A549 (cell line): Measurements from ENCODE around the gene PTPRG. TPM values are rescaled to one million over a fixed set of nuclear protein-coding genes. Genes with fewer than 3 reads are reported as not detected.

Source experiments
- ATAC-seq, 2 experiments: fragments of 200-7000 bp in 1 of 2; fragments of >200 bp in 1 of 2; cut with Nextera tagmentation in 1 of 2; cut with Tn5 transposase in 1 of 2; 3 replicates each; pipeline versions ENCODE4 v1.8.0 to v1.9.1; 2018 to 2020; ENCODE audit warnings: mild to moderate bottlenecking in 1 of 2, moderate library complexity in 1 of 2
- CTCF ChIA-PET: fragments of 300-600 bp; sonication (Branson Sonifier 250); formaldehyde crosslinking; extraction: SDS; loops from one replicate; lab custom pipeline; 2021; ENCODE audit warnings: antibody characterized with exemption, inconsistent platforms; lab: Yijun Ruan, JAX
- POLR2A ChIA-PET: fragments of 350-600 bp; formaldehyde crosslinking; extraction: SDS; loops from one replicate; lab custom pipeline; 2021; ENCODE audit warnings: antibody characterized with exemption, inconsistent platforms; lab: Yijun Ruan, JAX
- DNase-seq, 2 experiments: peaks; one replicate each; pipeline versions ENCODE4 v3.0.0 to v3.0.0-alpha.2; 2011 to 2016; ENCODE audit warnings: low read depth in 1 of 2, low spot score in 1 of 2
- FAIRE-seq: peaks from 2 replicates; lab custom pipeline; 2011; peaks lifted over from hg19 to GRCh38; lab: Jason Lieb, UNC
- H3K27ac ChIP-seq, 2 experiments: fragments of >200 bp; sonication (Bioruptor Twin); formaldehyde crosslinking; 3 replicates each; pipeline ENCODE4 v1.5.1; 2016 to 2017
- H3K4me1 ChIP-seq: fragments of >200 bp; sonication (Bioruptor Twin); formaldehyde crosslinking; 3 replicates; pipeline ENCODE4 v1.6.1; 2016
- H3K4me2 ChIP-seq: fragments of >200 bp; sonication (Bioruptor Twin); formaldehyde crosslinking; 3 replicates; pipeline ENCODE4 v1.6.1; 2016
- H3K4me3 ChIP-seq: fragments of >200 bp; sonication (Bioruptor Twin); formaldehyde crosslinking; 3 replicates; pipeline ENCODE4 v1.5.1; 2016
- H3K9me3 ChIP-seq: fragments of >200 bp; sonication (Bioruptor Twin); formaldehyde crosslinking; 3 replicates; pipeline ENCODE4 v1.6.1; 2016
- BCL3 ChIP-seq: fragments of >200 bp; sonication (Bioruptor Twin); formaldehyde crosslinking; IDR thresholded peaks from 3 replicates; pipeline ENCODE4 v1.6.1; 2016
- CBX2 ChIP-seq: fragments of 200-600 bp; sonication (generic); IDR thresholded peaks from 2 replicates; pipeline ENCODE4 v1.6.1; 2016; ENCODE audit warnings: low read depth, mild to moderate bottlenecking, borderline replicate concordance
- CBX8 ChIP-seq: fragments of 200-600 bp; sonication (generic); IDR thresholded peaks from 2 replicates; pipeline ENCODE4 v1.6.1; 2016
- CEBPB ChIP-seq, 2 experiments: fragments of >200 bp in 1 of 2; sonication (Bioruptor Twin) in 1 of 2; formaldehyde crosslinking in 1 of 2; IDR thresholded peaks; 2 replicates each; pipeline ENCODE4 v1.6.1; 2012 to 2016
- EHF ChIP-seq: fragments of 250-450 bp; sonication (Bioruptor Pico); IDR thresholded peaks from 2 replicates; pipeline ENCODE4 v1.5.0; 2020; ENCODE audit warnings: mild to moderate bottlenecking
- ELK1 ChIP-seq: fragments of 150-350 bp; IDR thresholded peaks from 2 replicates; pipeline ENCODE4 v1.6.1; 2014; ENCODE audit warnings: low read depth, mild to moderate bottlenecking, low read length
- EP300 ChIP-seq, 2 experiments: fragments of >200 bp; sonication (Bioruptor Twin); formaldehyde crosslinking; IDR thresholded peaks; 2 replicates in 1 of 2; 3 replicates in 1 of 2; pipeline ENCODE4 v1.6.1; 2016 to 2017
- FOSB ChIP-seq: fragments of 250-450 bp; sonication (Bioruptor Pico); IDR thresholded peaks from 2 replicates; pipeline ENCODE4 v1.5.0; 2020; ENCODE audit warnings: mild to moderate bottlenecking, moderate library complexity
- HDAC2 ChIP-seq: fragments of 200-600 bp; sonication (generic); IDR thresholded peaks from 2 replicates; pipeline ENCODE4 v1.6.1; 2016
- HES2 ChIP-seq: fragments of >200 bp; sonication (Bioruptor Twin); formaldehyde crosslinking; IDR thresholded peaks from 2 replicates; pipeline ENCODE4 v1.6.1; 2016
- HOXA7 ChIP-seq: fragments of 250-450 bp; sonication (Bioruptor Pico); IDR thresholded peaks from 2 replicates; pipeline ENCODE4 v1.5.0; 2020; ENCODE audit warnings: mild to moderate bottlenecking, moderate library complexity
- HOXB13 ChIP-seq: fragments of 250-450 bp; sonication (Bioruptor Pico); IDR thresholded peaks from 2 replicates; pipeline ENCODE4 v1.5.0; 2020; ENCODE audit warnings: low read depth, mild to moderate bottlenecking, moderate library complexity
- HOXB5 ChIP-seq: fragments of 250-450 bp; sonication (Bioruptor Pico); IDR thresholded peaks from 2 replicates; pipeline ENCODE4 v1.5.0; 2020; ENCODE audit warnings: mild to moderate bottlenecking, moderate library complexity
- JUNB ChIP-seq: fragments of >200 bp; sonication (Bioruptor Twin); formaldehyde crosslinking; IDR thresholded peaks from 2 replicates; pipeline ENCODE4 v1.6.1; 2016
- KDM1A ChIP-seq: fragments of 200-600 bp; sonication (generic); IDR thresholded peaks from 2 replicates; pipeline ENCODE4 v1.6.1; 2016; ENCODE audit warnings: low read depth, mild to moderate bottlenecking
- KDM5A ChIP-seq: fragments of 200-600 bp; sonication (generic); IDR thresholded peaks from 2 replicates; pipeline ENCODE4 v1.6.1; 2016; ENCODE audit warnings: antibody characterized with exemption, mild to moderate bottlenecking
- MAFK ChIP-seq: fragments of 450-650 bp; IDR thresholded peaks from 2 replicates; pipeline ENCODE4 v1.6.1; 2014; ENCODE audit not compliant: partially characterized antibody
- MAX ChIP-seq: IDR thresholded peaks from 2 replicates; pipeline ENCODE4 v1.6.1; 2012
- NFE2L2 ChIP-seq: fragments of 150-350 bp; conservative IDR thresholded peaks from 2 replicates; pipeline ENCODE4 v1.6.1; 2014; ENCODE audit warnings: low read length
- RAD21 ChIP-seq, 2 experiments: fragments of >200 bp in 1 of 2; sonication (Bioruptor Twin) in 1 of 2; formaldehyde crosslinking in 1 of 2; IDR thresholded peaks in 1 of 2; conservative IDR thresholded peaks in 1 of 2; 2 replicates in 1 of 2; 3 replicates in 1 of 2; pipeline ENCODE4 v1.6.1; 2012 to 2018; ENCODE audit warnings: inconsistent platforms in 1 of 2
- RFX5 ChIP-seq: fragments of 450-650 bp; IDR thresholded peaks from 2 replicates; pipeline ENCODE4 v1.7.1; 2014; ENCODE audit warnings: antibody characterized with exemption, mild to moderate bottlenecking, moderate library complexity
- SMC3 ChIP-seq: fragments of >200 bp; sonication (Bioruptor Twin); formaldehyde crosslinking; IDR thresholded peaks from 3 replicates; pipeline ENCODE4 v1.6.1; 2018; ENCODE audit warnings: inconsistent platforms
- TFCP2L1 ChIP-seq: fragments of 250-450 bp; sonication (Bioruptor Pico); IDR thresholded peaks from 2 replicates; pipeline ENCODE4 v1.5.0; 2021; ENCODE audit warnings: mild to moderate bottlenecking
- TP53 ChIP-seq: fragments of 250-450 bp; sonication (Bioruptor Pico); IDR thresholded peaks from 2 replicates; pipeline ENCODE4 v1.5.0; 2021; ENCODE audit warnings: mild to moderate bottlenecking, moderate library complexity
- WGBS: methylation state at CpG from one replicate; pipeline ENCODE4 v1.1.6; 2017; ENCODE audit errors: missing lambda C conversion rate; 5-methylcytosine and 5-hydroxymethylcytosine counted together
- polyA plus RNA-seq, 4 experiments: library from polyadenylated mRNA; depleted of rRNA in 3 of 4; stranded (reverse); fragments of >200 nt; fragmentation: RNase III in 1 of 4; extraction: RNeasy Plus Mini Kit Qiagen cat#74134 plus additional on column Dnase treatment in 1 of 4; gene quantifications; 2 replicates in 3 of 4; 3 replicates in 1 of 4; pipeline ENCODE4 v1.2.3, GENCODE V29; 2011 to 2017
- TF ChIP-seq, protein P1 (sequence below): fragments of 450-650 bp; IDR thresholded peaks from 2 replicates; pipeline ENCODE4 v1.6.1; 2014; ENCODE audit warnings: antibody characterized with exemption

PTPRG gene
- polyA plus RNA-seq, 2 of the 4 experiments (the other 2 are of a cell fraction): 4.5 to 4.8 TPM

- no peak for DNase-seq
- Histone ChIP-seq H3K4me2 (no peak overlapping the region), H3K4me1 (no peaks in the 10 kb centered on the region), H3K4me3 (no peak overlapping the region), H3K9me3 (no peaks in the 10 kb centered on the region), H3K27ac (no peak overlapping the region)
- POLR2A ChIA-PET: no interaction called here
- TF ChIP-seq EP300 (IDR thresholded peaks at IDR 0.05) (no peak), MAFK (no peak), HOXA7 (CRISPR knock-in tag) (no peak), TFCP2L1 (CRISPR knock-in tag) (no peak), CBX8 (no peak), HDAC2 (no peak), CBX2 (no peak), EHF (no peak), HOXB13 (no peak), HES2 (no peak), RAD21 (conservative IDR thresholded peaks at IDR 0.05 in 1 of 2, IDR thresholded peaks at IDR 0.05 in 1 of 2) (no peak), BCL3 (no peak), RFX5 (no peak), MAX (no peak)
- ATAC-seq: no peak
- FAIRE-seq: no peak
- WGBS: 24% methylated on average over 3 of the region's 3 CpGs
- CTCF ChIA-PET: no interaction called here
These were observed 244.2 kb downstream of the PTPRG start for GRCh38 chr3:61805510-61806080.

DNA sequence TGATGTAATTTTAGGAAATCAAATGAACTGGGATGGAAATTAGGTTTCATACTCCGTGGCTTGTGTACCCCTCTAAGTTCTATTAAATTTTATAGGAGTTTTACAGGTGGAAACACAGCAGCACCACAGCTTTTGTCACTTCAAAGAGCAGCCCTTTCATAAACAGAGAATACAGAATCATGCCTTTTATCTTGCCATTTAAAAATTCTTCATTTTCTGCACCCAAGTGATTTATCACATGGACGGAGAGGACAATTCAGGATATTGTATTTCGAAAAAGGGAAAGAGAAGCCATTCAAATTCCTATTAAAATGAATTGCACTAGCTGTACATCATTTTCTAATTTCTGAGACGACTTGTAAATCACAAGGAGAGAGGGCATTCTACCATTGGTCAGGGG, 245.4 kb downstream of the PTPRG start:
- DNase-seq: no peak
- H3K4me2 ChIP-seq: no peak overlapping the region
- CTCF ChIA-PET: interaction anchor here (0.6 kb wide), 1 partner anchor 25 kb away, joined by 3 read pairs; no protein-coding TSS in a partner anchor
- H3K9me3 ChIP-seq: no peaks in the 10 kb centered on the region
- FAIRE-seq: no peak
- 30% methylated on average over 4 of the region's 4 CpGs for WGBS
- TF ChIP-seq KDM1A: no peak
- TF ChIP-seq ELK1: no peak
- TF ChIP-seq KDM5A: no peak
- TF ChIP-seq SMC3: no peak
- no peak for TF ChIP-seq BCL3
- TF ChIP-seq TP53 (CRISPR knock-in tag): no peak
- TF ChIP-seq MAX: no peak
- TF ChIP-seq NFE2L2: no peak
- TF ChIP-seq, protein P1, sequence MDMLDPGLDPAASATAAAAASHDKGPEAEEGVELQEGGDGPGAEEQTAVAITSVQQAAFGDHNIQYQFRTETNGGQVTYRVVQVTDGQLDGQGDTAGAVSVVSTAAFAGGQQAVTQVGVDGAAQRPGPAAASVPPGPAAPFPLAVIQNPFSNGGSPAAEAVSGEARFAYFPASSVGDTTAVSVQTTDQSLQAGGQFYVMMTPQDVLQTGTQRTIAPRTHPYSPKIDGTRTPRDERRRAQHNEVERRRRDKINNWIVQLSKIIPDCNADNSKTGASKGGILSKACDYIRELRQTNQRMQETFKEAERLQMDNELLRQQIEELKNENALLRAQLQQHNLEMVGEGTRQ: no peak
- TF ChIP-seq FOSB (CRISPR knock-in tag): no peak
- no peak for TF ChIP-seq MAFK
- no peak for TF ChIP-seq HOXB5
- TF ChIP-seq JUNB: no peak
- TF ChIP-seq CEBPB (IDR thresholded peaks at IDR 0.05): no peak
- H3K4me3 ChIP-seq: no peak overlapping the region
- POLR2A ChIA-PET: no interaction called here
- H3K27ac ChIP-seq: no peak overlapping the region
- no peaks in the 10 kb centered on the region for H3K4me1 ChIP-seq
- ATAC-seq: no peak
